ENCODE measurements around the gene ENPP3.
"Not testable (repeated sequence)": the region's sequence is repeated elsewhere in the genome, so short reads cannot be mapped to it uniquely, and the experiment has no call there.

- not testable (repeated sequence) for TF ChIP-seq EZH2 (IDR thresholded peaks at IDR 0.05; ENCODE audit: insufficient read depth, poor library complexity, severe bottlenecking); EZH2phosphoT487 (IDR thresholded peaks at IDR 0.05; ENCODE audit: insufficient read depth, low read depth)
These were observed 63.7 kb downstream of the ENPP3 start for GRCh38 chr6:131700851-131701250.

All from GM23248 (cell line).